ENCODE data around the gene PFKP. TPM values are rescaled to one million over a fixed set of nuclear protein-coding genes. Genes with fewer than 3 reads are reported as not detected.

PFKP gene
- total RNA-seq, 1 experiment from 2014 or later: 232 TPM

DNA sequence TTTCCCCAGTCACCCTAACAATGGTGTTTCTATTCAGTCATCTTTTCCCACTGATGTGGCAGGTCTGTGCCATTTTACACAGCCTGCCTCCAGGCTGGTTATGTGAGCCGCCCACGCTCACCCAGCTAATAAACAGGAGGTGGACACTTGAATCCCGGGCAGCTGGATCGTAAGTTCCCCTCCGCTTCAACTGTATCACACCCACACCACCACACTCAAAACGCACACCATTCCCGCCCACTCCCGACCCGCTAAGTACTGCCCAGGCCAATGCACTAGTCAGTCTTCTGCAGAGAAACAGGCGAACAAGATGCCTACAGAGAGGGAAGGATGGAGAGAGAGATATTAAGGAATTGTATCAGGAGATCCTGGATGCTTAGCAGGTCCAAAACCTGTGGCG lies 38.9 kb upstream of the PFKP start:
- in situ Hi-C loops (cut with HindIII; ENCODE audit: low pct_unique_long_range_greater_than_20kb, low sequenced_read_pairs): no loop called here
- Histone ChIP-seq H3K27me3 (ENCODE audit: control insufficient read depth, insufficient read depth, low read length) (peaks cover 4% of the 10 kb centered on the region), H3K9me3 (ENCODE audit: control insufficient read depth, insufficient read depth, low read depth, low read length) (no peaks in the 10 kb centered on the region), H3K36me3 (ENCODE audit: control insufficient read depth, insufficient read depth, low read length) (no peaks in the 10 kb centered on the region), H3K4me3 (ENCODE audit: low read depth in 2 of 2, low read length in 2 of 2) (no peak overlapping the region), H3K4me1 (ENCODE audit: control insufficient read depth, insufficient read depth, low read length) (no peaks in the 10 kb centered on the region), H3K27ac (ENCODE audit: low read length) (no peak overlapping the region)
- no peak for ATAC-seq
- intact Hi-C loops (cut with micrococcal nuclease; ENCODE audit: unreplicated experiment): no loop called here
- ChIA-PET CTCF (no interaction called here), POLR2A (no interaction called here)
- no peak for TF ChIP-seq CTCF (IDR thresholded peaks at IDR 0.05)
- no peak for DNase-seq (ENCODE audit: low read depth, low spot score)
- BruUV-seq (replicated peaks): no TSS peak

DNA sequence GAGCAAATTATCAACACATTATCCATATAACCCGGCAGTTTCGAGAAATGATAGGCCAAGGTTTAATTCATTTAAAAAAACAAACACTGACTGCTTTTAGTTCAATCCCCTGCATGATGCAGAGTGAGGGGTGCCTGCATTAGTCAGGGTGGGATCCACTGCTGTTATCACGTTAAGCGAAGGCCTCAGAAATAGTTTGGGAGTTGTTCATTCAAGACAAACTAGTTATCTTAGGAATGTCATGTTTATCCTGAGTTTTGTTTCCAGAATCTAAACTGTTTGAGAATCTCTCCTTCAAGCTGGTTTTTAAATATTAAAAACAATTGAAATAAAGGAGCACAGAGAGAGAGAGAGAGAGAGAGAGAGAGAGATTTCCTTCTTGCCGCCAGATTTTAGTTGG lies 36.6 kb upstream of the PFKP start:
- CTCF ChIA-PET: no interaction called here
- BruUV-seq (replicated peaks): no TSS peak

GRCh38 chr10:3031490-3031889 lies 35.9 kb upstream of the PFKP start:
- intact Hi-C loops (cut with micrococcal nuclease; ENCODE audit: unreplicated experiment): no loop called here
- DNase-seq (ENCODE audit: low read depth, low spot score) (no peak), ATAC-seq (no peak)
- no TSS peak for BruUV-seq (replicated peaks)
- no peaks in the 10 kb centered on the region for H3K36me3 ChIP-seq (ENCODE audit: control insufficient read depth, insufficient read depth, low read length)
- no peaks in the 10 kb centered on the region for H3K9me3 ChIP-seq (ENCODE audit: control insufficient read depth, insufficient read depth, low read depth, low read length)
- in situ Hi-C loops (cut with HindIII; ENCODE audit: low pct_unique_long_range_greater_than_20kb, low sequenced_read_pairs): no loop called here
- no peaks in the 10 kb centered on the region for H3K27me3 ChIP-seq (ENCODE audit: control insufficient read depth, insufficient read depth, low read length)
- H3K4me1 ChIP-seq (ENCODE audit: control insufficient read depth, insufficient read depth, low read length): no peaks in the 10 kb centered on the region
- H3K27ac ChIP-seq (ENCODE audit: low read length): no peak overlapping the region
- CTCF ChIA-PET: no interaction called here
- no peak for TF ChIP-seq POLR2AphosphoS5 (IDR thresholded peaks at IDR 0.05; ENCODE audit: low read depth, low read length)
- no peak for TF ChIP-seq SIN3A (IDR thresholded peaks at IDR 0.05; ENCODE audit: borderline replicate concordance, insufficient read depth, low read depth, low read length)
- TF ChIP-seq TCF7L2 (IDR thresholded peaks at IDR 0.05; ENCODE audit: low read depth, low read length): no peak
- TF ChIP-seq, protein P1, sequence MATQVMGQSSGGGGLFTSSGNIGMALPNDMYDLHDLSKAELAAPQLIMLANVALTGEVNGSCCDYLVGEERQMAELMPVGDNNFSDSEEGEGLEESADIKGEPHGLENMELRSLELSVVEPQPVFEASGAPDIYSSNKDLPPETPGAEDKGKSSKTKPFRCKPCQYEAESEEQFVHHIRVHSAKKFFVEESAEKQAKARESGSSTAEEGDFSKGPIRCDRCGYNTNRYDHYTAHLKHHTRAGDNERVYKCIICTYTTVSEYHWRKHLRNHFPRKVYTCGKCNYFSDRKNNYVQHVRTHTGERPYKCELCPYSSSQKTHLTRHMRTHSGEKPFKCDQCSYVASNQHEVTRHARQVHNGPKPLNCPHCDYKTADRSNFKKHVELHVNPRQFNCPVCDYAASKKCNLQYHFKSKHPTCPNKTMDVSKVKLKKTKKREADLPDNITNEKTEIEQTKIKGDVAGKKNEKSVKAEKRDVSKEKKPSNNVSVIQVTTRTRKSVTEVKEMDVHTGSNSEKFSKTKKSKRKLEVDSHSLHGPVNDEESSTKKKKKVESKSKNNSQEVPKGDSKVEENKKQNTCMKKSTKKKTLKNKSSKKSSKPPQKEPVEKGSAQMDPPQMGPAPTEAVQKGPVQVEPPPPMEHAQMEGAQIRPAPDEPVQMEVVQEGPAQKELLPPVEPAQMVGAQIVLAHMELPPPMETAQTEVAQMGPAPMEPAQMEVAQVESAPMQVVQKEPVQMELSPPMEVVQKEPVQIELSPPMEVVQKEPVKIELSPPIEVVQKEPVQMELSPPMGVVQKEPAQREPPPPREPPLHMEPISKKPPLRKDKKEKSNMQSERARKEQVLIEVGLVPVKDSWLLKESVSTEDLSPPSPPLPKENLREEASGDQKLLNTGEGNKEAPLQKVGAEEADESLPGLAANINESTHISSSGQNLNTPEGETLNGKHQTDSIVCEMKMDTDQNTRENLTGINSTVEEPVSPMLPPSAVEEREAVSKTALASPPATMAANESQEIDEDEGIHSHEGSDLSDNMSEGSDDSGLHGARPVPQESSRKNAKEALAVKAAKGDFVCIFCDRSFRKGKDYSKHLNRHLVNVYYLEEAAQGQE (IDR thresholded peaks at IDR 0.05; ENCODE audit: insufficient read depth in 1 of 2, low read depth in 2 of 2, low read length in 1 of 2): no peak
- TF ChIP-seq CTCF (IDR thresholded peaks at IDR 0.05): no peak
- H3K4me3 ChIP-seq (ENCODE audit: low read depth in 2 of 2, low read length in 2 of 2): no peak overlapping the region
- POLR2A ChIA-PET: no interaction called here

More for the DNA sequence above, 36.6 kb upstream of the PFKP start:
- no peak for TF ChIP-seq SIN3A (IDR thresholded peaks at IDR 0.05; ENCODE audit: borderline replicate concordance, insufficient read depth, low read depth, low read length)
- TF ChIP-seq, protein P1 (IDR thresholded peaks at IDR 0.05; ENCODE audit: insufficient read depth in 1 of 2, low read depth in 2 of 2, low read length in 1 of 2): no peak
- Histone ChIP-seq H3K4me1 (ENCODE audit: control insufficient read depth, insufficient read depth, low read length) (no peaks in the 10 kb centered on the region), H3K27ac (ENCODE audit: low read length) (no peak overlapping the region), H3K4me3 (ENCODE audit: low read depth in 2 of 2, low read length in 2 of 2) (no peak overlapping the region), H3K36me3 (ENCODE audit: control insufficient read depth, insufficient read depth, low read length) (no peaks in the 10 kb centered on the region), H3K27me3 (ENCODE audit: control insufficient read depth, insufficient read depth, low read length) (peaks cover 2% of the 10 kb centered on the region), H3K9me3 (ENCODE audit: control insufficient read depth, insufficient read depth, low read depth, low read length) (no peaks in the 10 kb centered on the region)
- intact Hi-C loops (cut with micrococcal nuclease; ENCODE audit: unreplicated experiment): no loop called here
- ATAC-seq (no peak), DNase-seq (ENCODE audit: low read depth, low spot score) (no peak)
- in situ Hi-C loops (cut with HindIII; ENCODE audit: low pct_unique_long_range_greater_than_20kb, low sequenced_read_pairs): no loop called here
- POLR2A ChIA-PET: no interaction called here
